PC-9 (cell line): ENCODE measurements around the gene TEX29. TPM values are rescaled to one million over a fixed set of nuclear protein-coding genes. Genes with fewer than 3 reads are reported as not detected.

ENCODE experiments used
- BruUV-seq: library from RNA; stranded (reverse); fragments of 400-500 nt; replicated peaks from 2 replicates; lab custom pipeline; 2021; lab: Mats Ljungman, UMichigan
- CTCF ChIA-PET: fragments of 300-600 bp; sonication (Branson Sonifier 250); formaldehyde crosslinking; loops from one replicate; lab custom pipeline; 2022; ENCODE audit warnings: antibody characterized with exemption; lab: Charles Lee
- POLR2A ChIA-PET: fragments of 300-600 bp; sonication (Branson Sonifier 250); formaldehyde crosslinking; loops from one replicate; lab custom pipeline; 2022; ENCODE audit warnings: antibody characterized with exemption; ENCODE audit not compliant: unreplicated experiment; lab: Charles Lee
- DNase-seq, 2 experiments: peaks; one replicate each; pipeline versions ENCODE4 v3.0.0 to v3.0.0-alpha.2; 2015 to 2022; ENCODE audit warnings: mixed read lengths in 1 of 2
- H2AFZ ChIP-seq: fragments of 200-600 bp; sonication (generic); 2 replicates; pipeline ENCODE4 v1.8.1; 2017; ENCODE audit warnings: antibody characterized with exemption
- H3F3A ChIP-seq: fragments of 200-600 bp; sonication (generic); 2 replicates; pipeline ENCODE4 v1.8.1; 2017; ENCODE audit warnings: antibody characterized with exemption, mild to moderate bottlenecking, low read depth; ENCODE audit not compliant: insufficient read depth
- H3K27ac ChIP-seq: fragments of 200-600 bp; sonication (generic); 2 replicates; pipeline ENCODE4 v1.6.1; 2016; ENCODE audit warnings: mixed run types
- H3K27me3 ChIP-seq: fragments of 200-600 bp; sonication (generic); 2 replicates; pipeline ENCODE4 v1.6.1; 2016; ENCODE audit warnings: low read depth, mixed run types; ENCODE audit not compliant: insufficient read depth
- H3K36me3 ChIP-seq: fragments of 200-600 bp; sonication (generic); 2 replicates; pipeline ENCODE4 v1.6.1; 2016; ENCODE audit warnings: low read depth, mixed run types
- H3K4me1 ChIP-seq: fragments of 200-600 bp; sonication (generic); replicated peaks from 2 replicates; pipeline ENCODE4 v1.6.1; 2016; ENCODE audit warnings: mixed run types; ENCODE audit not compliant: insufficient read depth
- H3K4me2 ChIP-seq: fragments of 200-600 bp; sonication (generic); 2 replicates; pipeline ENCODE4 v1.6.1; 2017; ENCODE audit warnings: mixed run types
- H3K4me3 ChIP-seq: fragments of 200-600 bp; sonication (generic); 2 replicates; pipeline ENCODE4 v1.6.1; 2016; ENCODE audit warnings: mixed run types
- H3K79me2 ChIP-seq: fragments of 200-600 bp; sonication (generic); 2 replicates; pipeline ENCODE4 v1.6.1; 2017; ENCODE audit warnings: low read depth, mixed run types
- H3K9me2 ChIP-seq: fragments of 200-600 bp; sonication (generic); 2 replicates; pipeline ENCODE4 v1.8.1; 2017; ENCODE audit warnings: mild to moderate bottlenecking; ENCODE audit not compliant: insufficient read depth
- H3K9me3 ChIP-seq: fragments of 200-600 bp; sonication (generic); 2 replicates; pipeline ENCODE4 v1.8.1; 2016; ENCODE audit warnings: low read depth; ENCODE audit not compliant: insufficient read depth
- H4K20me1 ChIP-seq: fragments of 200-600 bp; sonication (generic); 2 replicates; pipeline ENCODE4 v1.8.1; 2017; ENCODE audit not compliant: insufficient read depth
- EZH2 ChIP-seq: fragments of 200-600 bp; sonication (generic); IDR thresholded peaks from 2 replicates; pipeline ENCODE4 v1.8.0; 2017; ENCODE audit warnings: antibody characterized with exemption, low read depth
- intact Hi-C: fragments of 100-400 bp; cut with micrococcal nuclease; formaldehyde crosslinking; loops from one replicate; pipeline ENCODE4 v1.10.0; 2022; ENCODE audit not compliant: unreplicated experiment
- total RNA-seq: library from RNA; stranded (reverse); gene quantifications from 2 replicates; pipeline ENCODE4 v1.2.3, GENCODE V29; 2021
- TF ChIP-seq, protein P1 (sequence below): fragments of 200-600 bp; sonication (generic); conservative IDR thresholded peaks from 2 replicates; pipeline ENCODE4 v1.6.1; 2017; ENCODE audit warnings: mixed run types, antibody characterized with exemption, mild to moderate bottlenecking, moderate library complexity

Gene TEX29
- total RNA-seq, 1 experiment from 2014 or later = not detected

DNA sequence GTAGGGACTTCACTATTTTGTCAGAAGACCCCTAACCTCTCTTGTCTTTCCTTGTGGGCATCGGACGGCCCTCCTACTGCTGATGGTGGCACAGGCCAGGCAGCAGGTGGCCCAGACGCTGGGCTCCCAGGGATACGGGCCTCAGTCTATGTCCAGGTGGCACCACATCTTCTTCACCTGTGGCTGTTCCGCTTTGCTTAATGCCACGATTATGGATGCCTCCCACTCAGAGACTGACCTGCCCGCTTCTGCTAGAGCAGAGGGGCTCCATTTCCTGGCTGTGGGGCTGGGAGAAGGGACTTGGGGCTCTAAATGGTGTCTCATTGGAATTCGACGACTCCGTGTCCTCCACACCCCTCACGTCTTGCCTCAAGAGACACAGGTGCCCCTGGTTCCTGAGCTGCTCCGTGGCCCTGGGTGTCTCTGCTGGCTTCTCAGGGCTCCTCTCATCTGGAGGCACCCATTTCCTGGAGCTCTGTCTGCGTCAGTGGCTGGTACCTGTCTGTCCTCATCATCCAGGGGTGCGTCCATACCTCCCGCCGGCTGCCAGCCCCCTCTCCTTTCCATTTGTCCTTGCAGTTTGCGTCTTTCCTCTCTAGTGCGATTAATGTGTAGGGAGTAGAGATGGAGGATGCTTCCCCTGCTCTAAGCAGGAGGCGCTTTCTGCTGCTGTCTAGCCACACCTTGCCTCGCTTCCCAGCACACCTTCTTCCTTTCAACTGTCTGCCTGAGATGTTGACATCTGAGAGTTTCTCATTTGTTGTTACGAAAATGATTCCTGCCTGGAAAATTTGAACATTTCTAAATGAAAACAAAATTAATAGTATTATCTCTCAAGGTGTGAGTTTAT is 63.4 kb downstream of the TEX29 start:
- Histone ChIP-seq H3F3A (no peaks in the 10 kb centered on the region), H3K36me3 (no peaks in the 10 kb centered on the region), H3K9me2 (no peaks in the 10 kb centered on the region), H3K4me2 (no peak overlapping the region), H3K9me3 (no peaks in the 10 kb centered on the region), H2AFZ (no peak overlapping the region), H3K4me1 (no peaks in the 10 kb centered on the region), H4K20me1 (no peaks in the 10 kb centered on the region), H3K4me3 (no peak overlapping the region), H3K27ac (no peak overlapping the region), H3K79me2 (no peaks in the 10 kb centered on the region), H3K27me3 (peaks cover 84% of the 10 kb centered on the region)
- TF ChIP-seq, protein P1, sequence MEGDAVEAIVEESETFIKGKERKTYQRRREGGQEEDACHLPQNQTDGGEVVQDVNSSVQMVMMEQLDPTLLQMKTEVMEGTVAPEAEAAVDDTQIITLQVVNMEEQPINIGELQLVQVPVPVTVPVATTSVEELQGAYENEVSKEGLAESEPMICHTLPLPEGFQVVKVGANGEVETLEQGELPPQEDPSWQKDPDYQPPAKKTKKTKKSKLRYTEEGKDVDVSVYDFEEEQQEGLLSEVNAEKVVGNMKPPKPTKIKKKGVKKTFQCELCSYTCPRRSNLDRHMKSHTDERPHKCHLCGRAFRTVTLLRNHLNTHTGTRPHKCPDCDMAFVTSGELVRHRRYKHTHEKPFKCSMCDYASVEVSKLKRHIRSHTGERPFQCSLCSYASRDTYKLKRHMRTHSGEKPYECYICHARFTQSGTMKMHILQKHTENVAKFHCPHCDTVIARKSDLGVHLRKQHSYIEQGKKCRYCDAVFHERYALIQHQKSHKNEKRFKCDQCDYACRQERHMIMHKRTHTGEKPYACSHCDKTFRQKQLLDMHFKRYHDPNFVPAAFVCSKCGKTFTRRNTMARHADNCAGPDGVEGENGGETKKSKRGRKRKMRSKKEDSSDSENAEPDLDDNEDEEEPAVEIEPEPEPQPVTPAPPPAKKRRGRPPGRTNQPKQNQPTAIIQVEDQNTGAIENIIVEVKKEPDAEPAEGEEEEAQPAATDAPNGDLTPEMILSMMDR = no peak
- no peak for TF ChIP-seq EZH2
- ChIA-PET POLR2A (no interaction called here), CTCF (no interaction called here)
- BruUV-seq = no TSS peak
- DNase-seq = no peak
- intact Hi-C loops = no loop called here

DNA sequence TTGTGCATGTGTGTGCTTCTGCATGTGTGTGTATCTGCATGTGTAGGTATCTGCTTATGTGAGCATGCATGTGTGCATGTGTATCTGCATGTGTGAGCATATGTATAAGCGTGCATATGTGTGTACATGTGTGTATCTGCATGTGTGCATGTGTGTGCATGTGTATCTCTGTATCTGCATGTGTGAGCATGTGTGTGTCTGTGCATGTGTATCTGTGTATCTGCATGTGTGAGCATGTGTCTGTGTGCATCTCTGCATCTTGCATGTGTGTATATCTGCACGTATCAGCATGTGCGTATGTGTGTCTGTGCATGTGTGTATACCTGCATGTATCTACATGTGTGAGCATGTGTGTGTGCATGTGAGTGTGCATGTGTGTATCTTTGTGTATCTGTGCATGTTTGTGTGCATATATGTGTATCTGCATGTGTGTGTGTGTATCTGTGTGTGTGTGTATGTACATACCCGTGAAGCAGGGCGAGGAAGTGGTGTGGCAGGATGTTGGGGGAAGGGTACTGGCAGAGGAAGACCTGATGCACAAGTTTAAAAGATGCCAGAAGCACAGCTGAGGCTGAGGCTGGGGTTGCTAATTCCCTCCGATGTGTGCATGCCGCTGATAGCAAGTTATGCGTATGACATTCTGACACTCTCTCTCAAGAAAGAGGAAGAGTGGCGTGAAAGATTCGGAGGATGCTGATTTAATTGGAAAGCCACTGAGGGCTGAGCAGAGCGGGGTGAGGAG is 64.2 kb downstream of the TEX29 start:
- Histone ChIP-seq H3K9me3 (no peaks in the 10 kb centered on the region), H3K79me2 (no peaks in the 10 kb centered on the region), H3K4me3 (no peak overlapping the region), H3F3A (no peaks in the 10 kb centered on the region), H2AFZ (no peak overlapping the region), H3K4me2 (no peak overlapping the region), H3K9me2 (no peaks in the 10 kb centered on the region), H4K20me1 (no peaks in the 10 kb centered on the region), H3K4me1 (no peaks in the 10 kb centered on the region), H3K27ac (no peak overlapping the region), H3K36me3 (no peaks in the 10 kb centered on the region), H3K27me3 (peaks cover 84% of the 10 kb centered on the region)
- POLR2A ChIA-PET = no interaction called here
- no peak for TF ChIP-seq EZH2
- TF ChIP-seq, protein P1 = no peak
- no peak for DNase-seq
- no TSS peak for BruUV-seq
- intact Hi-C loops = no loop called here
- CTCF ChIA-PET = no interaction called here

DNA sequence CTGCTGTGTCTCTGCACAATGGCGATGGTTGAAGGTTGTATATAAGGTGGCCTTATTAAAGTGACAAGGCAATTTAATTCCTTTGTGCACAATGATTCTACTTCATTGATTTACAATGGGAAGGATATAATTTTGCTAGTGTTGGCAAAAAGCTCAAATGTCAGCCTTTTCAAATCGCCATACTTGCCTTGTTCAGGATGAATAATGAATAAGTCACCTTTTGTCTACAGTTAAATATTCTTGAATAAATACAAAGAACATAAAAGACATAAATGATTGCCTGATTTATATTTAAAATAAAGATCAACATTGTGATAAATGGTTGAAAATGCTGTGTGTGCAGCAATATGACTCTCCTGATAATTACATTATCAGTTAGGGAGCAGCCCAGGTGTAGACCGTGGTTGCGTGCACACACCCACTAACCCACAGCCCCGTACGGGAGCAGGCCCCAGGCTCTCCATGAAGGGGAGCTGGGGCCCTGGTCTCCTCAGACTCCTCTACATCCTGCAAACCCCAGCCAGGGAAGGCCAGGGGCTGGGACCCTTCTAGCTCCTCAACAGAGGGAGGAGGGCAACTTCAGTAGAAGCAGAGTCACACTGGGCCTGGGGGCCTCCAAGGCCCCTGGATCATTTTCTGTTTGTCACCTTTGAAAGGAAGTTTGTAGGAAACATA is 64.9 kb downstream of the TEX29 start:
- H3K9me3 ChIP-seq = no peaks in the 10 kb centered on the region
- CTCF ChIA-PET = no interaction called here
- BruUV-seq = no TSS peak

More for the DNA sequence above, 64.9 kb downstream of the TEX29 start:
- Histone ChIP-seq H3K36me3 (no peaks in the 10 kb centered on the region), H3K79me2 (no peaks in the 10 kb centered on the region), H3K27ac (no peak overlapping the region), H3F3A (no peaks in the 10 kb centered on the region), H2AFZ (no peak overlapping the region), H4K20me1 (no peaks in the 10 kb centered on the region), H3K4me3 (no peak overlapping the region), H3K4me2 (no peak overlapping the region), H3K4me1 (no peaks in the 10 kb centered on the region), H3K27me3 (peaks cover 84% of the 10 kb centered on the region), H3K9me2 (no peaks in the 10 kb centered on the region)
- intact Hi-C loops = no loop called here
- DNase-seq = no peak
- POLR2A ChIA-PET = no interaction called here
- TF ChIP-seq, protein P1 = no peak
- TF ChIP-seq EZH2 = no peak
